GM12878 (cell line): ENCODE results near the gene RASGEF1B. TPM values are rescaled to one million over a fixed set of nuclear protein-coding genes. Genes with fewer than 3 reads are reported as not detected.

Source experiments
- ATAC-seq: fragments of 200-7000 bp; cut with Tn5 transposase; 3 replicates; pipeline ENCODE4 v1.9.1; 2020; ENCODE audit warnings: mild to moderate bottlenecking, moderate library complexity
- BruUV-seq: library from RNA; stranded (reverse); fragments of 400-500 nt; replicated peaks from 2 replicates; lab custom pipeline; 2021; lab: Mats Ljungman, UMichigan
- CTCF ChIA-PET: fragments of 300-600 bp; sonication (Branson Sonifier 250); formaldehyde crosslinking; extraction: SDS; loops from one replicate; lab custom pipeline; 2021; ENCODE audit warnings: inconsistent platforms; lab: Yijun Ruan, JAX
- POLR2A ChIA-PET: fragments of 350-600 bp; formaldehyde crosslinking; extraction: SDS; loops from one replicate; lab custom pipeline; 2021; ENCODE audit warnings: inconsistent platforms; lab: Charles Lee
- RAD21 ChIA-PET: fragments of 300-600 bp; sonication (Branson Sonifier 250); formaldehyde crosslinking; loops from one replicate; lab custom pipeline; 2023; ENCODE audit warnings: antibody characterized with exemption; ENCODE audit not compliant: unreplicated experiment; lab: Charles Lee
- SMC1A ChIA-PET: fragments of 300-600 bp; sonication (Branson Sonifier 250); formaldehyde crosslinking; loops from one replicate; lab custom pipeline; 2023; ENCODE audit not compliant: unreplicated experiment, uncharacterized antibody; lab: Charles Lee
- DNase-seq: peaks from one replicate; pipeline ENCODE4 v3.0.0-alpha.2; 2011; ENCODE audit warnings: low read depth, low spot score
- FAIRE-seq: peaks from 3 replicates; lab custom pipeline; 2011; peaks lifted over from hg19 to GRCh38; lab: Jason Lieb, UNC
- H2AFZ ChIP-seq: 2 replicates; pipeline ENCODE4 v1.6.0; 2011; ENCODE audit warnings: low read depth, low read length, control low read depth; ENCODE audit not compliant: control insufficient read depth
- H3K27ac ChIP-seq: 2 replicates; pipeline ENCODE4 v1.5.1; 2011; ENCODE audit warnings: control low read depth; ENCODE audit not compliant: control insufficient read depth, insufficient read depth
- H3K27me3 ChIP-seq, 2 experiments: replicated peaks in 1 of 2; 2 replicates each; pipeline versions ENCODE4 v1.6.0 to v1.6.1; 2011; ENCODE audit warnings: low read length in 1 of 2; ENCODE audit not compliant: control insufficient read depth in 2 of 2, insufficient read depth in 2 of 2
- H3K36me3 ChIP-seq, 2 experiments: 2 replicates each; pipeline ENCODE4 v1.5.1; 2011; ENCODE audit warnings: low read length in 1 of 2; ENCODE audit not compliant: control insufficient read depth in 2 of 2, insufficient read depth in 2 of 2
- H3K4me1 ChIP-seq: 2 replicates; pipeline ENCODE4 v1.6.1; 2011; ENCODE audit warnings: mild to moderate bottlenecking, low read length, moderate library complexity, mixed read lengths; ENCODE audit not compliant: control insufficient read depth, insufficient read depth
- H3K4me2 ChIP-seq: 2 replicates; pipeline ENCODE4 v1.6.0; 2011; ENCODE audit warnings: control low read depth; ENCODE audit not compliant: control insufficient read depth, insufficient read depth
- H3K4me3 ChIP-seq: fragments of 200-600 bp; sonication (generic); 2 replicates; pipeline ENCODE4 v1.5.1; 2016
- H3K79me2 ChIP-seq: 2 replicates; pipeline ENCODE4 v1.6.0; 2011; ENCODE audit warnings: low read length; ENCODE audit not compliant: control insufficient read depth, insufficient read depth
- H3K9ac ChIP-seq: 2 replicates; pipeline ENCODE4 v1.8.0; 2011; ENCODE audit warnings: low read length, control low read depth, mixed read lengths; ENCODE audit not compliant: control insufficient read depth, insufficient read depth
- H3K9me3 ChIP-seq: replicated peaks from 3 replicates; pipeline ENCODE4 v1.5.1; 2011; ENCODE audit warnings: mild to moderate bottlenecking, low read length; ENCODE audit not compliant: control insufficient read depth, insufficient read depth
- H4K20me1 ChIP-seq: 2 replicates; pipeline ENCODE4 v1.6.0; 2011; ENCODE audit not compliant: control insufficient read depth, insufficient read depth
- CBX3 ChIP-seq: fragments of 200-600 bp; sonication (generic); IDR thresholded peaks from 2 replicates; pipeline ENCODE4 v1.6.1; 2016; ENCODE audit warnings: low read depth, borderline replicate concordance
- CEBPB ChIP-seq, 2 experiments: fragments of 150-350 bp in 1 of 2; IDR thresholded peaks; 2 replicates each; pipeline ENCODE4 v1.6.1; 2012 to 2014; ENCODE audit warnings: low read depth in 2 of 2, low read length in 2 of 2, borderline replicate concordance in 1 of 2, inconsistent platforms in 1 of 2
- DPF2 ChIP-seq: fragments of 450-650 bp; IDR thresholded peaks from 2 replicates; pipeline ENCODE4 v1.6.1; 2017; ENCODE audit warnings: mild to moderate bottlenecking
- IKZF2 ChIP-seq, 2 experiments: fragments of 450-650 bp; IDR thresholded peaks; 2 replicates each; pipeline ENCODE4 v1.6.1; 2017; ENCODE audit warnings: mild to moderate bottlenecking in 2 of 2, moderate library complexity in 2 of 2
- KDM1A ChIP-seq: fragments of 200-600 bp; sonication (generic); IDR thresholded peaks from 2 replicates; pipeline ENCODE4 v1.6.1; 2016; ENCODE audit warnings: borderline replicate concordance
- MAX ChIP-seq: IDR thresholded peaks from 2 replicates; pipeline ENCODE4 v1.6.1; 2012; ENCODE audit warnings: low read depth, low read length, improper control_type of control experiment
- MTA2 ChIP-seq: fragments of 450-650 bp; IDR thresholded peaks from 2 replicates; pipeline ENCODE4 v1.6.1; 2016; ENCODE audit warnings: low read depth, mild to moderate bottlenecking, moderate library complexity
- NFYA ChIP-seq: IDR thresholded peaks from 2 replicates; pipeline ENCODE4 v1.6.1; 2011; ENCODE audit warnings: low read depth, mild to moderate bottlenecking, low read length, improper control_type of control experiment, borderline replicate concordance
- NR2F1 ChIP-seq: fragments of 450-650 bp; conservative IDR thresholded peaks from 2 replicates; pipeline ENCODE4 v1.6.1; 2017; ENCODE audit warnings: mild to moderate bottlenecking
- NRF1 ChIP-seq: conservative IDR thresholded peaks from 2 replicates; pipeline ENCODE4 v1.6.1; 2011; ENCODE audit warnings: mild to moderate bottlenecking, low read depth, low read length, improper control_type of control experiment
- RUNX3 ChIP-seq: IDR thresholded peaks from 2 replicates; pipeline ENCODE4 v1.6.1; 2012; ENCODE audit warnings: low read length, inconsistent platforms
- SMAD1 ChIP-seq: fragments of 450-650 bp; IDR thresholded peaks from 2 replicates; pipeline ENCODE4 v1.6.1; 2018; ENCODE audit warnings: mild to moderate bottlenecking, low read depth; ENCODE audit not compliant: partially characterized antibody
- SMAD5 ChIP-seq: IDR thresholded peaks from 2 replicates; pipeline ENCODE4 v1.6.1; 2016; ENCODE audit warnings: antibody characterized with exemption, low read depth
- STAT3 ChIP-seq: IDR thresholded peaks from 2 replicates; pipeline ENCODE4 v1.6.1; 2011; ENCODE audit warnings: low read depth, low read length, improper control_type of control experiment
- TARDBP ChIP-seq: IDR thresholded peaks from 2 replicates; pipeline ENCODE4 v1.6.1; 2016; ENCODE audit warnings: borderline replicate concordance
- TCF12 ChIP-seq: IDR thresholded peaks from 2 replicates; pipeline ENCODE4 v1.6.1; 2011; ENCODE audit warnings: low read depth, mild to moderate bottlenecking, low read length
- TCF7 ChIP-seq: IDR thresholded peaks from 2 replicates; pipeline ENCODE4 v1.6.1; 2014; ENCODE audit warnings: antibody characterized with exemption, borderline replicate concordance
- USF2 ChIP-seq: IDR thresholded peaks from 2 replicates; pipeline ENCODE4 v1.6.1; 2011; ENCODE audit warnings: low read depth, low read length, improper control_type of control experiment, borderline replicate concordance
- ZBED1 ChIP-seq: IDR thresholded peaks from 2 replicates; pipeline ENCODE4 v1.6.1; 2016; ENCODE audit warnings: borderline replicate concordance
- ZNF687 ChIP-seq: fragments of 450-650 bp; IDR thresholded peaks from 2 replicates; pipeline ENCODE4 v1.6.1; 2017; ENCODE audit warnings: mild to moderate bottlenecking, moderate library complexity
- WGBS: methylation state at CpG from one replicate; pipeline ENCODE4 v1.1.6; 2016; ENCODE audit warnings: low lambda C conversion rate; ENCODE audit not compliant: insufficient replicate concordance, insufficient coverage; ENCODE audit errors: missing lambda C conversion rate; 5-methylcytosine and 5-hydroxymethylcytosine counted together
- in situ Hi-C: fragments of 300-500 bp; cut with MboI; formaldehyde crosslinking; loops from 9 replicates; pipeline ENCODE4 v1.14.3; 2018; ENCODE audit warnings: mixed read lengths
- intact Hi-C: fragments of 100-400 bp; cut with micrococcal nuclease; formaldehyde crosslinking; loops from one replicate; pipeline ENCODE4 v1.14.2; 2022; ENCODE audit not compliant: unreplicated experiment
- polyA plus RNA-seq, 11 experiments: library from polyadenylated mRNA; depleted of rRNA in 4 of 11; unstranded in 6 of 11; stranded (reverse) in 5 of 11; fragments of >200 nt; fragmentation: Nextera tagmentation in 4 of 11; fragmentation: Illumina TruSeq in 1 of 11; extraction: Ambion mirVana in 4 of 11; extraction: Trizol in 1 of 11; gene quantifications; 1 replicate in 1 of 11; 2 replicates in 10 of 11; pipeline versions ENCODE4 v1.2.1 to v1.2.3, GENCODE V29; 2011 to 2016; ENCODE audit warnings: inconsistent platforms in 2 of 11, missing spikeins in 2 of 11, low read depth in 1 of 11
- total RNA-seq, 4 experiments: library from RNA; depleted of rRNA in 3 of 4; stranded (reverse); fragments of >200 nt in 3 of 4; fragmentation: Illumina TruSeq in 1 of 4; extraction: Trizol in 1 of 4; gene quantifications; 2 replicates each; pipeline versions ENCODE4 v1.2.1 to v1.2.3, GENCODE V29; 2013 to 2021

Gene RASGEF1B
- total and polyA plus RNA-seq, 10 of the 15 experiments (the other 5 are each of a cell fraction or from before 2014, with no cell fraction given): 0.03 to 0.24 (median 0.10) TPM; not detected in 2

- TF ChIP-seq KDM1A: no peak
- no peak for TF ChIP-seq ZNF687
- TF ChIP-seq MTA2: no peak
- TF ChIP-seq CBX3: no peak
- TF ChIP-seq TCF12: no peak
- no peak for TF ChIP-seq USF2
- no peak for TF ChIP-seq DPF2
- TF ChIP-seq IKZF2 (IDR thresholded peaks at IDR 0.05): no peak
Observed at GRCh38 chr4:81455897-81456296, 15.8 kb downstream of the RASGEF1B start (continued).

- ATAC-seq (no peak), FAIRE-seq (no peak), DNase-seq (no peak)
- no peaks in the 10 kb centered on the region for H3K79me2 ChIP-seq
- no peak overlapping the region for H3K4me3 ChIP-seq
- H3K27ac ChIP-seq: no peak overlapping the region
- H3K9ac ChIP-seq: no peak overlapping the region
- H3K36me3 ChIP-seq: no peaks in the 10 kb centered on the region
- RAD21 ChIA-PET: no interaction called here
- no peak overlapping the region for H2AFZ ChIP-seq
- intact Hi-C loops (no loop called here), in situ Hi-C loops (no loop called here)
- WGBS: 0% methylated on average over 2 of the region's 2 CpGs
- H3K4me2 ChIP-seq: no peak overlapping the region
- SMC1A ChIA-PET: no interaction called here
- CTCF ChIA-PET: interaction anchor here (3.3 kb wide), 1 partner anchor 11 kb away, joined by 20 read pairs; no protein-coding TSS in a partner anchor
- H4K20me1 ChIP-seq: no peaks in the 10 kb centered on the region
- BruUV-seq: no TSS peak
- H3K27me3 ChIP-seq: no peaks in the 10 kb centered on the region
- no peak for TF ChIP-seq CEBPB (IDR thresholded peaks at IDR 0.05; ENCODE audit: borderline replicate concordance in 1 of 2, low read depth in 2 of 2, low read length in 2 of 2)
- no peak for TF ChIP-seq NFYA
- TF ChIP-seq SMAD1: no peak
- TF ChIP-seq NR2F1: no peak
- TF ChIP-seq TARDBP: no peak
- no peak for TF ChIP-seq RUNX3
- TF ChIP-seq MAX: no peak
- TF ChIP-seq TCF7: no peak
- no peak for TF ChIP-seq SMAD5
- TF ChIP-seq ZBED1: no peak
- TF ChIP-seq NRF1: no peak
- no peak for TF ChIP-seq STAT3
- H3K9me3 ChIP-seq: no peaks in the 10 kb centered on the region
- H3K4me1 ChIP-seq: no peaks in the 10 kb centered on the region
- POLR2A ChIA-PET: no interaction called here
Observed at GRCh38 chr4:81454948-81455347, 16.8 kb downstream of the RASGEF1B start.
